ENCODE results near the gene RAMP2.
"Not testable (repeated sequence)": the region's sequence is repeated elsewhere in the genome, so short reads cannot be mapped to it uniquely, and the experiment has no call there.

The RAMP2 gene, protein sequence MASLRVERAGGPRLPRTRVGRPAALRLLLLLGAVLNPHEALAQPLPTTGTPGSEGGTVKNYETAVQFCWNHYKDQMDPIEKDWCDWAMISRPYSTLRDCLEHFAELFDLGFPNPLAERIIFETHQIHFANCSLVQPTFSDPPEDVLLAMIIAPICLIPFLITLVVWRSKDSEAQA

DNA sequence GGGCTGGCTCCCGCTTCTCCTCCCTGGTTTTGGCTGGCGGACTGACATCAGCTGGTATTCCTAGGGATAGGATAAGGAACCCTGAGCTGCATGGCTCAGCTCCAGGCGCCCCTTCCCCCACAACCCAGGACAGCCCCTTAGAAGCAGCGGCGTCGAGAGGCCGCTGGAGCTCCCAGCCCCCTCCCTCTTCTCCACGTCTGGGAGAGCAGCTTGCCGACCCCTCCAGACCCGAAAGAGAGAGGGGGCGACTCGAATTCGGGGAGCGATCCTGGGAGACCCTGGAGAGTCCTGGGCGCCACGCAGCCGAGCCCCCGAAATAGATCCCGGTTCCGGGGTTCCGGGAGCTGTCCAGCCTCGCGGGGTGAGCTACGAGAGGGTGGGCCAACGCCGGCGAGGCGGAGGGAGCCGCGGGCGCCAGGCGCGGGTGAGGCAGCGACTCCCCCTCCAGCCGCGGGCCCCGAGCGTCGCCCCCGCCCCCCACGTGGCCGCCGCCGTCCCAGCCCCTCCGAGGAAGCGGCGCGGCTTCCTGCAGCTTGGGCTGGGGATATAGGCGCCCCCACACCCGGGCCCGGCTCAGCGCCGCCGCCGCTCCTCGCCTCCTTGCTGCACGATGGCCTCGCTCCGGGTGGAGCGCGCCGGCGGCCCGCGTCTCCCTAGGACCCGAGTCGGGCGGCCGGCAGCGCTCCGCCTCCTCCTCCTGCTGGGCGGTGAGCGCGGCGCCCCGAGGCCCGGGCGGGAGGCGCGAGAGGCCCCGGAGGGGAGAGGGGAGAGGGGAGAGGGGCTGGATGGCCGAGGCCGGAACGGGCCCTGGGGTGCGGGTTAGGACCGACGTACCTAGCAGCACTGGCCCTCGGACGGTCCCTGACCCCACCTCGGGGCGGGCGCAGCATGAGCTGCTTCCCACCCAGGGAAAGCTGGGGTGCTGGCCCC, at the start of gene RAMP2:
Gene RAMP2 (plus strand): TSS at position 576 of the 930 bp plus-strand sequence. CDS start 35 bp downstream, at position 611.
- no peak for DNase-seq (ENCODE audit: low read depth in 2 of 2)

DNA sequence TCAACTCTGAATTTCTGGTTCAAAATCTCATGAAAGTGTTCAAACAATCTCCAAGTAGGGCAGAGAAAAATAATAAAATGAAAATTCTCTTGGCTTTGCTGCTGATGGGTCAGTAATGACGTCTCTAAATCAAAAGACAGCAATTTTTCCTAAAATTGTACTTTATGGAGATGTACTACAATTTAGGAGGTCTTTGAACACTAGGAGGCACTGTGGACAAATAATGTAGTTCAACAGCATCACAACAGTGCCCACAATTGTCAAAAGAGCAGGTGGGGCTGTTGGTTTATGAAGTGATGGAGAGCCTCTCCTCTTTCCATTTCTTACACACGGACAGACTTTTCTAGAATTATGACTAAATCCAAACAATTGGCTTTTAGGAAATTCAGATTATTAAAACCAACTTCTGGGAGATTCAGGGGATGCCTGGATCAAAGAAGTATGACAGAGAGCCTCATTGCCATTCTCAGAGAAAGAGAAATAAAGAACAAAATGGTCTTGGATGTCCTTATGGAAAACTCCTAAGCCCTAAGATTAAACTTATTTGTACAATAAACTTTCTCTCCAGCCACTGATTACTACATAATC, 39.9 kb upstream of the RAMP2 start:
- DNase-seq (ENCODE audit: low read depth in 2 of 2) = peak; percentile 18 to 24

DNA sequence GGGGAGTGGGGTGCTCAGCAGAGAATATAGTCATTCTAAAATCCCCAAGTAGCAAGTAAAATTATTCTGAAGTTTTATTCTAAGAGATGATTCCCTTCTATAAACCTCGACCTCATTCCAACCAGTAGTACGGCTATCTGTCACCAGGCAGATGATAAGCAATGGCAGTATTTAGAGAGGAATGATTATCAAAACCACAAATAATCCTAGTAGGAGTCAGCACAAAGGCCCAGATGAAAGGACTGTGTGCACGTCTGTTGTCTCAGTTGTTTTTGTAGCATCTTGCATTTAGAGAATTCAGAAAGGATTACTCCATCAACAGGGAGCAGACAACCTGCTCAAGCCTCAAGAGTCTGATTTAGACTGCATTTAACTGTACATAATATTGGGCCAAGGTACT, 37.4 kb upstream of the RAMP2 start:
- no peak for DNase-seq (ENCODE audit: low read depth in 2 of 2)

DNA sequence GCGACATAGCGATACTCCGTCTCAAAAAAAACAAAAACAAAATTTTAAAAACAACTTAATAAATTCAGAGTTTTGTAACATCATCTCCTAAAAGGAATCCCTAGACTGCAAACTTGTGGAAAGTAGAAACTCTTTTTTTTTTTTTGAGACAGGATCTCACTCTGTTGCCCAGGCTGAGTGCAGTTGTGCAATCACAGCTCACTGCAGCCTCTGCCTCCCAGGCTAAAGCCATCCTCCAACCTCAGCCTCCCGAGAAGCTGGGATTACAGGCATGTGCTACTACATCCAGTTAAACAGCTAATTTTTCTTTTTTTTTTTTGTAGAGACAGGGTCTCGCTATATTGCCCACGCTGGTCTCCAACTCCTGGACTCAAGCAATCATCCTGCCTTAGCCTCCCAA, 35.9 kb upstream of the RAMP2 start:
- no peak for DNase-seq (ENCODE audit: low read depth in 2 of 2)

DNA sequence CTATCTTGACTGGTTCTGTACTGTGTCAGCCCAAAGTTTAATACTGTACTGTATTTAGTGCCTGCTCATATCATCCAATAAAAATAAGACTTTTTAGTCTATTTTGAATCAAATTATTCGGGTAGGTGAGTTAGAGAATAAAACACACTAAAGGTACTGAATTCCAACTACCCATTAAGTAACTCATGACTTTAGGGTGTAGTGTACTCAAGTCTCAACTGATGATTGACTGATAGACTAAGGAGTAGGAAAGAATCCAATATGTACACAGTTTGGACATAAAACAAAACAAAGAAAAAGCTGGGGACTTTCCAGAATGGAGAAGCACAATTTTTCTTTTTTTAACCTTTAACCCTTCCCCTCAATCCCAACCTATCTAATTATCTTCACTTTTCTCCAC, 20.3 kb upstream of the RAMP2 start:
- DNase-seq (ENCODE audit: low read depth in 2 of 2) = no peak

DNA sequence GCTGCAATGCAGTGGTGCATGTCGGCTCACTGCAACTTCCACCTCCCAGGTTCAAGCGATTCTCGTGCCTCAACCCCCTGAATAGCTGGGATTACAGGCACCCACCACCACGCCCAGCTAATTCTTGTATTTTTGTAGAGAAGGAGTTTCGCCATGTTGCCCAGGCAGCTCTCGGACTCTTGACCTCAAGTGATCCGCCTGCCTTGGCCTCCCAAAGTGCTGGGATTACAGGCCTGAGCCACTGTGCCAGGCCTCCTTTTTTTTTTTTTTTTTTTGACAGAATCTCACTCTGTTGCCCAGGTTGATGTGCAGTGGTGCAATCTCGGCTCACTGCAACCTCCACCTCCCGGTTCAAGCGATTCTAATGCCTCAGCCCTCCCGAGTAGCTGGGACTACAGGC, 18.1 kb upstream of the RAMP2 start:
- DNase-seq (ENCODE audit: low read depth in 2 of 2) = not testable (repeated sequence)

DNA sequence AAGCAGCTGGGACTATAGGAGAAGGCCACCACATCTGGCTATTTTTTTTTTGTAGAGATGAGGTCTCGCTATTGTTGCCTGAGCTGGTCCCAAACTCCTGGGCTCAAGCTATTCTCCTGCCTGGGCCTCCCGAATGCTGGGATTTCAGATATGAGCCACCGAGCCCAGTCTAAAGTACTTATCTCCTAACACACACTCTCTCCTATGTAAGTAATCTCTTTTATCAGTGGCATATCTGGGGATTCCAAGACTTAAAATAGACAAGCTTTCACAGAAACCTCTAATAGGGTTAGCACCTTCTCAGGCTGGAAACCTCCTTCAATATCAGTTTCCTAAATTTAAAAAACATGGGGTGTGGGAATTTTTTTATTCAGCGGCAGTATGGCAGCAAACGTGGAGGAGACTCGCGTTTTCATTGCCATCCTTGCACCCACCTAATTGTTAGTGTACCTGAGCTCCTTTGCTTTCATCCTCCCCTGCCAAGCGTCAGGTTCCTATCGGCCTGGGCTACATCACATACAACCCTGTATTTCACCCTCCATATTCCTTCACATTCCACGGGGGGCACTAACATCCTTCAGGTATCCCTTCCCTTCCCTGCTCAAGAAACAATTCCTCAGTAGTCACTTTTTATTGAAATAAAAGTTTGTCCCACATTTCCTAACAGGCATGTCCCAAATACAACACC, 17.3 kb upstream of the RAMP2 start:
- DNase-seq (ENCODE audit: low read depth in 2 of 2) = no peak

DNA sequence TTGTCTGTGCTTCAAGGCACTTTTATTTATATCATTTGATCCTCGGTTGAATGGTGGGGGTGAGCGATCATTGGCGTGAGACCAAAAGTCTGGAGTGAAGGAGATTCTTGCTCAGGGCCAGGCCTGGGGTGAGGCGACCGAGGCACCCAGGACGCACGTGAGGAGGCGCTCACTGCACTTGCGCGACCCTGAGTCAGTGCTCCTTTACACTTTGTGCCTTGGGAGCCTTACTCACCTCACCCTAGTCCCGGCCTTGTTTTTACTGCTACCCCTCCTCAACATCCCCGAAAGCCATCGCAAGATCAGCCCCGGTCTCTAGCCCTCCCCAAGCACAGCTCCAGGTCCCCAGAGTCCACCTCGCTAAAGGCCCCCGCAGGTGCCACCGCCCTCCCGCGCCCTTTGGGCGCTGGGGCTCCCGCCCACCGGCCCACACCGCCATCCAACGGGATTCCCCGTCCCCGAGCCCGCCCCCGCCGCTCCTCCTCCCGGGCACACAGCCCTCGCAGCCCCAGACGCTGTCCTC, 16.7 kb upstream of the RAMP2 start:
- DNase-seq (ENCODE audit: low read depth in 2 of 2) = no peak

DNA sequence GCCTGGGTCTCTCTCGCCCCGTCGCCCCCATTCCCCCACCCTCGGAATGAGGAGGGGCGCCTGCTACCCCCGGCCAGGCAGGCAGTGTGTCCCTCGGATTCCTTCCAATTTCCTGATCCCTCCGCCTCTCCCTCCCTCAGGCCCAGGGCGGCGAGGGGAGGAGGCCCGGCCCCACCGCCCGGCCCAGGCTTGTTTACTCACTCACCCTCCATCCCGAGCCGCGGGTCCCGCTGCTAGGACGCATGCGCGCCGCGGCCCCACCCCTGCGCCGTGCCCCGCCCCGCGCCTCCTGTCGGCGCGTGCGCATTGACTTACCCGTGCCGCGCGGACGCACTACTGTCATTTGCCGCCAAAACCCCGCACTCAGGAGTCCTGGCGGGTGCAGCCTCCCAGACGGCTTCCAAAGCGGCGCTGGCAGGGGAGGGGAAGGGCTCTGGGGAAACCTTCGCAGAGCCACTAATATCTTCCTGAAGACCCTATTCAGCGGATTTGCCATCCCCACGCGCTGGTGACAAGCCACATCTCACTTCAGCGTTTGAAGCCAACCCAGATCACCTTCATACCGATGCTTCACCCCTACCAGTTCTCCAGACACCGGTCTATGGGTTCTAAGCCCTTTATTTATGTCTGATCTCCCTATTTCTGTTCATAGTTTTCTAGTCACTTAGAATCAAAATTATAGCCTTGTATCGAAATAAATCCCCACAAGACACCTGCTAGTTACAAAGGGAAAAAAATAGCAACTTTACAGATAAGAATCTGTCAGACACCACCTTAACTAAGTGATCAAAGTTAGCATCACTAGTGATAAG, 16.0 kb upstream of the RAMP2 start, which contains the start of gene EZH1:
Gene EZH1 (minus strand): TSS at position 235 of the 812 bp plus-strand sequence. CDS start 16,099 bp downstream, outside the sequence.
- peak; percentile 75 to 77 for DNase-seq (ENCODE audit: low read depth in 2 of 2)

DNA sequence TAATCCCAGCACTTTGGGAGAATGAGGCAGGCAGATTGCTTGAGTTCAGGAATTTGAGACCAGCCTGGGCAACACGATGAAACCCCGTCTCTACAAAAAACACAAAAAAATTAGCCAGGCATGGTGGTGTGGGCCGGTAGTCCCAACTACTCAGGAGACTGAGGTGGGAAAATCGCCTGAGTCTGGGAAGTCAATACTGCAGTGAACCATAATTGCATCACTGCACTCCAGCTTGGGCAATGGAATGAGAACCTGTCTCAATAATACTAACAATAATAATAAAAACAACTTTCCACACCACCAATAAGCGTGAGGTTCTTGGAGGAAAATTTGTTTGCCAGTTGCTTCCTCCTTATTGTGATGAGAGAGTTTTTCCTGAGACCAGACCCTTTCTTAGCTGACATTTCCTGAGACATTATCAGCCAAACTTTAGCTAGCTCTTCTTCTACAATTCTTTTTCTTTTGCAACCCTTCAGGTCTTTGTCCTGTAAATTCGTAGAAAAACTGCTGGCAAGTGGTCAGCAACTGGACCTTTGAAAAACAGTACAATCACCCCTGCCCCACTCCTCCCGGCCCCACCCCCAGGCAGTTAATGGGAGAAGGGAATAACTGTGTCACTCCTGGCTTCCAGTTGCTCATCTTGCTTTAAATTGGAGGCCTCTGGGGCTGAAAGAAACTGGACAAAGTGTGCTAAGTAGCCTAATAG, 12.7 kb upstream of the RAMP2 start:
- no peak for DNase-seq (ENCODE audit: low read depth in 2 of 2)

DNA sequence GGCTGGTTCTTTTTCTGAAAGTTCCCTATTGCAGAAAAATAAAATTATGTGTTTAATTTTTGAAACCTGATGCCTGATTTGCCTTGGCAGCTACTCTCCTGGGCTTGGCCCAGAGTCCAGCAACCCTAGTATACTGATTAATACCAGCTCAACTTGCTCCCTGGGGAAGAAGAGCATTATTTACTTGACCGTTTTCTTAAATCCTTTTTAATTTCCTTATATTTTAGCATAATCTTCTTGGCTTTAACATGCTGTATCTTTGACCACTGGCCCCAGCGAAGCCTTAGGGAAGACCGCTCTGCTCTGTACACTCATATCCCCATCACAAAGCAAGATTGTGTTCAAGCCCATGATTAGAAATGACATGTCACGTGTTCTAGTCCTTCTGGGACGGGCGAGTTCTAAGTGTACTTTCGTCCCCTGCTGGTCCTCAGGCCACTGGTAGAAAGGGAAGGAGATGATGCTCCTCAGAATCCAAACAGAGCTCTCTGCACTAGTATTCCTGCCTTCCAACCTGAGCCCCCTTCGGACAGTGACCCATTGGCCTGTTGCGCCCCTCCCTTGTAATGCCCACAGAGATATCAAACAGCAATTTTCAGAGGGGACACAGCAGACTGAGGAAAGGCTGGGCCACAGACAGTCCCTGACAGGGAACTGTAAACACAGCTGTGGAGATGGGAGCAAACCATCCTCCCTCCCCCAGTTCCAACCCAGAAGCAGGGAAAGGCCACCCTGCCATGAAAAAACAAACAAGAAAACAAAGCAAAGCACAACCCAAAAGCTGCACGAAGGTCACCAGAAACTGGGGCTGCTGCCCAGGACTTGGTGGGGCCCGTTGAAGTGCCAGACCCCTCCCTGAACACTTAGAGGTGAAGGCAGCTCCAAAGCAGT, 11.9 kb upstream of the RAMP2 start:
- DNase-seq (ENCODE audit: low read depth in 2 of 2) = no peak

DNA sequence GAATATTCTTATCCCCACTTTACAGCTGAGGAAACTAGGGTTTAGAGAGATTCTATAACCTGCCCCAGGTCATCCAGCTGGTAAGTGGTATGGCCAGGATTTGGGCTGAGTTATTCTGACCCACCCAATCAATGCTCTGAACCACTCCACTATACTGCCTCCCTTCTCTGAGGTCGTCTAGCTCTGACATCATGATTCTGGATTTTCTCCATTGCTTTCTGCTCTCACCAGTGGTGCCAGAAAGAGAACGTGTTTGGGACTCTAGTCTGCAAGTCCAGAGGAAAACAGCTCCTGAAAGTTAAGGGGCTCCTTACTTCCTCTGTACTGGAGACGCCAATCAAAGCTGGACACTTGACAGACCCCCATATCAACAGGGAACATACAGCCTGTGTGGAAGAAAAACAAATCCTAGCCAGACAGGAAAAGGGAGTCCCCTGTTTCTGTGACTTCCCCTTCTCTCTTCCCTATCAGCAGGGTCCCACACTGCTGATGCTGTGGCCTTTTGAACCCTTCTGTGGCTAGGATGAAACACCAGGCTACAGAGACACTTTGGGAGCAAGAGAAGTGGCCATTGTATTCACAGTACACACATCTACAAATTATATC, 10.2 kb upstream of the RAMP2 start:
- no peak for DNase-seq (ENCODE audit: low read depth in 2 of 2)

DNA sequence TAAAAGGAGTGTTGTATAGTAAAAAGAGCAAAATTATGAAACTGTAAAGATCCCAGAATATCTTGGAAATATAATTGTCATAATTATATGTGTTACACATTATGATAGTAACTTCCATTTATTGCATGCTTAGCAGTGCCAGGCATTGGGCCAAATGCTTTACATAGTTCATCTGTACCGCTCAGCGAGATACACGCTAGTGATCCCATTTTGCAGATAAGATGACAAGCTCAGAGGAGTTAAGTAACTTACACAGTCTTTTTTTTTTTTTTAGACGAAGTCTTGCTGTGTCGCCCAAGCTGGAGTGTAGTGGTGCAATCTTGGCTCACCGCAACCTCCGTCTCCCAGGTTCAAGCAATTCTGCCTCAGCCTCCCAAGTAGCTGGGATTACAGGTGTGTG, 9.4 kb upstream of the RAMP2 start:
- no peak for DNase-seq (ENCODE audit: low read depth in 2 of 2)

DNA sequence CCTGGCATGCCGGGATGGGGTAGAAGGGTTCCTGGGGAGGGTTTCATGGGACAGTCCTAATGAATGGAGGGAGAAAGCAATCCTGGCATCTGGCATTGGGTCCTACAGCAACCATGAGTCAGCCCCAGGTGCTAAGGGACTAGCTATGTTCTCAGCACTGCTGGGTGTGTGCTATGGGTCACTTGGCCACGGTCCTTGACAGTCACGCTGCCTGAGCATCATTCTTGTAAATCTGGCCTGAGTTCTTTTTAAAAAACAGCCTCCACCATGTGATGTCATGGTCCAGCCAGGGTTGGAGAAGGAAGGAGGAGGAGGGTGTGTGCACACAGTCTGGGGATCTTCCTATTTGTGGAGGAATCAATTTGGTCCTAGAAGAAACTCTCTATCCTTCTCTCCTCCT, 6.2 kb upstream of the RAMP2 start:
- DNase-seq (ENCODE audit: low read depth in 2 of 2) = no peak

DNA sequence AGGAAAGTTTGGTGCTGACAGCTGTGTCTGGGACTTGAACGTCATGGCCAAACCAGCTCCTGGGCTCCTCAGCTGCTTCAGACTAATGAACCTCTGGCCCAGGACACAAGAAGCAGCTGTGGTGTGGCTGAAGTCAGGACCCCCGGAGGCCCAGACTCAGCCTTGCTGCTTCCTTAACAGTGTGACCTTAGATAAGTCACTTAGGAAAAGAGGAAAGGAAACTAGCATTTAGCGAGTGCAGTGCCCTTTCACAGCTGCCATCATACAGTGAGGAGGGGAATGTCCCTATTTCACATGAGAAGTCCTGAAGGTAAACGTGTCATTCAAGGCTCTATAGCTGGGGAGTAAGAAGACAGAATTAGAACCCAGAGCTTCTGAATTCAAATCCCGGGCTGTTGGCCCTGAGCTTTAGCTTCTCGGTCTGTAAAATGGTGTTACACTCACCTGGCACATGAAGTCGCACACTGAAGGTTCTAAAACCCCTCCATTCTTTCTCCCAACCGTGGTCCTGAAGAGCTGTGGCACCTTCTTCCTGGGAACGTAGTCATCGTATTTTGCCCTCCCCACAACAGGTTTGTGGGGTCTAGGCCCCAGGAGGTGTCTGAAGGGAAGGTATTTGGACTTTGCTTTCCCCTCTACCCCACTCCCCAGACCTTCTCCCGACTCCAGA, 910 bp upstream of the RAMP2 start:
- no peak for DNase-seq (ENCODE audit: low read depth in 2 of 2)

DNA sequence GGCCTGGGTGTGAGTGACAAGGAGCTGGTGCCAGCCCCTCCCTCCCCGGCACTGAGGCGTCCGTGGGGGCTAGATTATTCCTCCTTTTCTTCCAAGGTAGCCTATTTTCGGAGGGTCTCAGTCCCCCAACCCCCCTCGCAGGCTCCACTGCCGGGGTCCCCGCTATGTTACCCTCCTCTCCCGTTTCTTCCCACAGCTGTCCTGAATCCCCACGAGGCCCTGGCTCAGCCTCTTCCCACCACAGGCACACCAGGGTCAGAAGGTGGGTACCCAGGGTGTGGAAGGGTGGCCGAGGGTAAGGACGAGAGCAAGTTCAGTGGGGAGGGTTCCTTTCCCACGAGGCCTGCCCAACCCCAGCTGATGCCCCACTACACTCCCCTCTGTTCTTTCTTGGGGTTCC, 611 bp downstream of the RAMP2 start:
- no peak for DNase-seq (ENCODE audit: low read depth in 2 of 2)

DNA sequence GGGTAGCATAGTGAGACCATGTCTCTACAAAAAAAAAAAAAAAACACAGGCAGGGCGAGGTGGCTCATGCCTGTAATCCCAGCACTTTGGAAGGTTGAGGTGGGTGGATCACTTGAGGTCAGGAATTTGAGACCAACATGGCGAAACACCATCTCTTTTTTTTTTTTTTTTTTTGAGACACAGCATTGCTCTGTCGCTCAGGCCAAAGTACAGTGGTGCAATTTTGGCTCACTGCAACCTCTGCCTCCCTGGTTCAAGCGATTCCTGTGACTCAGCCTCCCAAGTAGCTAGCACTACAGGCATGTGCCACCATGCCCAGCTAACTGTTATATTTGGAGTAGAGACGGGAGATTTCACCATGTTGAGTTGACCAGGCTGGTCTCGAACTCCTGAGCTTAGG, 5.1 kb downstream of the RAMP2 start:
- no peak for DNase-seq (ENCODE audit: low read depth in 2 of 2)

DNA sequence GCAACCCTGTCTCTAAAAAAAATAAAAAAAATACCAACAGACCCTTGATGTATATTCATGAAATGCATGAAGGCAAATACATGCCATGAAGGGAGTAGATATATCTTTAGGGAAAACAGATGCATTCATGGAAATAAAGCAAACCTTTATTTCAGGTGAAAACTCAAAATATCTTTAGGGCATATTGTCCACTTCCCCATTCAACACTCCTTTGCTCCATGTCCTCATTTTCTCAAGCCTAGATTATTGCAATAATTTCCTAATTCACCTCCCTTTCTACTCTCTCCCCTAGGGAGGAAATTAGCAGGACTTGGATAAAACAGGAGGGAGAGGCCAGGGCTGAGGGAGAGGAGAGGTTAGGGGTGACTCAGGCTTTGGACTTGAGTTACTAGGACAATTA, 6.5 kb downstream of the RAMP2 start:
- no peak for DNase-seq (ENCODE audit: low read depth in 2 of 2)
